CD4-positive, alpha-beta T cell (primary cell): Measurements from ENCODE around the gene TRERF1. TPM values are rescaled to one million over a fixed set of nuclear protein-coding genes. Genes with fewer than 3 reads are reported as not detected.

ENCODE experiments used
- ATAC-seq: fragments of 200-7000 bp; cut with Tn5 transposase; one replicate; pipeline ENCODE4 v1.10.0; 2022; ENCODE audit warnings: mild to moderate bottlenecking; ENCODE audit not compliant: poor library complexity
- CTCF ChIA-PET: fragments of 350-600 bp; sonication (Branson Sonifier 250); formaldehyde crosslinking; loops from one replicate; lab custom pipeline; 2021; ENCODE audit warnings: antibody characterized with exemption, inconsistent platforms; lab: Charles Lee
- POLR2A ChIA-PET: fragments of 350-600 bp; sonication (Branson Sonifier 250); formaldehyde crosslinking; loops from one replicate; lab custom pipeline; 2021; ENCODE audit warnings: antibody characterized with exemption, inconsistent platforms; lab: Charles Lee
- DNase-seq, 14 experiments: peaks; one replicate each; pipeline ENCODE4 v3.0.0-alpha.2; 2013 to 2020; ENCODE audit warnings: mixed read lengths in 2 of 14
- H3K27ac ChIP-seq, 2 donors: one replicate each; pipeline versions ENCODE4 v1.5.1 to v1.7.0; 2013; ENCODE audit warnings: low read length in 2 of 2, low read depth in 1 of 2, mild to moderate bottlenecking in 1 of 2
- H3K27me3 ChIP-seq, 2 experiments: 1 replicate in 1 of 2; 2 replicates in 1 of 2; pipeline versions ENCODE4 v1.6.1 to v1.7.0; 2013; ENCODE audit warnings: low read length in 2 of 2, control low read depth in 1 of 2, mild to moderate bottlenecking in 1 of 2, moderate library complexity in 1 of 2; ENCODE audit not compliant: insufficient read depth in 2 of 2, control insufficient read depth in 1 of 2
- H3K36me3 ChIP-seq: one replicate; pipeline ENCODE4 v1.6.1; 2013; ENCODE audit warnings: low read length, control low read depth; ENCODE audit not compliant: insufficient read depth
- H3K4me1 ChIP-seq: one replicate; pipeline ENCODE4 v1.6.1; 2013; ENCODE audit warnings: low read length, control low read depth; ENCODE audit not compliant: insufficient read depth
- H3K4me3 ChIP-seq: one replicate; pipeline ENCODE4 v1.5.1; 2013; ENCODE audit warnings: mild to moderate bottlenecking, low read length, moderate library complexity
- H3K9me3 ChIP-seq, 2 experiments: 1 replicate in 1 of 2; 2 replicates in 1 of 2; pipeline versions ENCODE4 v1.6.1 to v1.7.0; 2013; ENCODE audit warnings: low read length in 2 of 2, mild to moderate bottlenecking in 2 of 2, control low read depth in 1 of 2, moderate library complexity in 1 of 2; ENCODE audit not compliant: control insufficient read depth in 1 of 2, insufficient read depth in 1 of 2
- H3K27ac Mint-ChIP-seq: one replicate; pipeline ENCODE4 v1.8.0; 2020; ENCODE audit warnings: mixed read lengths
- H3K27me3 Mint-ChIP-seq: one replicate; pipeline ENCODE4 v1.8.0; 2021; ENCODE audit warnings: mixed read lengths
- H3K36me3 Mint-ChIP-seq: one replicate; pipeline ENCODE4 v1.8.0; 2021; ENCODE audit warnings: low read depth, mixed read lengths
- H3K4me1 Mint-ChIP-seq: one replicate; pipeline ENCODE4 v1.8.0; 2021; ENCODE audit warnings: low read depth, mixed read lengths
- H3K4me3 Mint-ChIP-seq: one replicate; pipeline ENCODE4 v1.8.0; 2020; ENCODE audit warnings: mild to moderate bottlenecking, mixed read lengths
- H3K9me3 Mint-ChIP-seq: one replicate; pipeline ENCODE4 v1.8.0; 2020; ENCODE audit warnings: mixed read lengths
- intact Hi-C, 2 experiments: fragments of 100-400 bp; cut with DNase I in 1 of 2; cut with micrococcal nuclease in 1 of 2; formaldehyde crosslinking; loops; one replicate each; pipeline versions ENCODE4 v1.15.1 to v1.9.0; 2023 to 2025; cut with DNase I, micrococcal nuclease
- total RNA-seq, 174 experiments: library from RNA in 2 of 174; stranded (reverse) in 2 of 174; gene quantifications; one replicate each; pipeline ENCODE4 v1.2.3 and lab custom pipeline; 2021 to 2026
- TF ChIP-seq, protein P1 (sequence below): fragments of 200-600 bp; IDR thresholded peaks from one replicate; pipeline ENCODE4 v1.8.0; 2022; ENCODE audit warnings: antibody characterized with exemption, mild to moderate bottlenecking

TRERF1 gene
- total RNA-seq, 2 experiments from 2014 or later: 31.0 to 31.7 TPM

- no peak overlapping the region for H3K27ac Mint-ChIP-seq
- intact Hi-C loops: no loop called here
- no peak for DNase-seq
These were observed 230.2 kb downstream of the TRERF1 start for GRCh38 chr6:42221546-42221945.

DNA sequence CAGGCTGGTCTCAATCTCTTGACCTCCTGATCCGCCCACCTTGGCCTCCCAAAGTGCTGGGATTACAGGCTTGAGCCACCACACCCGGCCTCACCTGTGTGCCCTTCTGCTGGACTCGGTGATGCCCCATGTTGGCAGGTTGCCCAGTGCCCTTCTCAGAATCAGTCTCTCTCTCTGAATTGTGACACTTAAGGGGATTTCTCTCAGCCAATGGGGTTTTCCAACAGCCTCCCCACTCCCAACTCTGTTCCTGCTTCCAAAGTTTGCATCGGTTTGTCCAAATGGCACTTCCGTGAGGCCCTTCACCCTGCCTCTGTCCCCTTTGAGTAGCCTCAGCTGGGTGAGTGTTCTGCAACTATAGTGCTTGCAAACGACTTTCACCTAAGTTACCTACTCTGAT, 230.9 kb downstream of the TRERF1 start:
- H3K36me3 Mint-ChIP-seq: peaks cover 6% of the 10 kb centered on the region
- no peak overlapping the region for H3K4me3 ChIP-seq
- H3K36me3 ChIP-seq: no peaks in the 10 kb centered on the region
- H3K9me3 ChIP-seq: no peaks in the 10 kb centered on the region
- CTCF ChIA-PET: no interaction called here
- POLR2A ChIA-PET: no interaction called here
- peaks cover 18% of the 10 kb centered on the region for H3K4me1 ChIP-seq
- ATAC-seq (no peak), DNase-seq (no peak)
- intact Hi-C loops: no loop called here
- peak overlapping the region; percentile 38 for H3K4me3 Mint-ChIP-seq
- no peaks in the 10 kb centered on the region for H3K9me3 Mint-ChIP-seq
- TF ChIP-seq, protein P1, sequence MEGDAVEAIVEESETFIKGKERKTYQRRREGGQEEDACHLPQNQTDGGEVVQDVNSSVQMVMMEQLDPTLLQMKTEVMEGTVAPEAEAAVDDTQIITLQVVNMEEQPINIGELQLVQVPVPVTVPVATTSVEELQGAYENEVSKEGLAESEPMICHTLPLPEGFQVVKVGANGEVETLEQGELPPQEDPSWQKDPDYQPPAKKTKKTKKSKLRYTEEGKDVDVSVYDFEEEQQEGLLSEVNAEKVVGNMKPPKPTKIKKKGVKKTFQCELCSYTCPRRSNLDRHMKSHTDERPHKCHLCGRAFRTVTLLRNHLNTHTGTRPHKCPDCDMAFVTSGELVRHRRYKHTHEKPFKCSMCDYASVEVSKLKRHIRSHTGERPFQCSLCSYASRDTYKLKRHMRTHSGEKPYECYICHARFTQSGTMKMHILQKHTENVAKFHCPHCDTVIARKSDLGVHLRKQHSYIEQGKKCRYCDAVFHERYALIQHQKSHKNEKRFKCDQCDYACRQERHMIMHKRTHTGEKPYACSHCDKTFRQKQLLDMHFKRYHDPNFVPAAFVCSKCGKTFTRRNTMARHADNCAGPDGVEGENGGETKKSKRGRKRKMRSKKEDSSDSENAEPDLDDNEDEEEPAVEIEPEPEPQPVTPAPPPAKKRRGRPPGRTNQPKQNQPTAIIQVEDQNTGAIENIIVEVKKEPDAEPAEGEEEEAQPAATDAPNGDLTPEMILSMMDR: no peak
- no peaks in the 10 kb centered on the region for H3K27me3 ChIP-seq
- H3K27me3 Mint-ChIP-seq: no peaks in the 10 kb centered on the region
- H3K27ac Mint-ChIP-seq: no peak overlapping the region
- H3K27ac ChIP-seq: no peak overlapping the region
- H3K4me1 Mint-ChIP-seq: peaks cover 16% of the 10 kb centered on the region

More at GRCh38 chr6:42221546-42221945, 230.2 kb downstream of the TRERF1 start:
- Histone ChIP-seq H3K4me1 (peaks cover 11% of the 10 kb centered on the region), H3K9me3 (no peaks in the 10 kb centered on the region), H3K4me3 (no peak overlapping the region), H3K27ac (no peak overlapping the region), H3K36me3 (peaks cover under 1% of the 10 kb centered on the region), H3K27me3 (no peaks in the 10 kb centered on the region)
- Mint-ChIP-seq H3K4me1 (peaks cover 11% of the 10 kb centered on the region), H3K36me3 (peaks cover 6% of the 10 kb centered on the region), H3K4me3 (no peak overlapping the region), H3K9me3 (no peaks in the 10 kb centered on the region), H3K27me3 (no peaks in the 10 kb centered on the region)
- ChIA-PET POLR2A (no interaction called here), CTCF (no interaction called here)
- no peak for ATAC-seq
- TF ChIP-seq, protein P1: no peak

DNA sequence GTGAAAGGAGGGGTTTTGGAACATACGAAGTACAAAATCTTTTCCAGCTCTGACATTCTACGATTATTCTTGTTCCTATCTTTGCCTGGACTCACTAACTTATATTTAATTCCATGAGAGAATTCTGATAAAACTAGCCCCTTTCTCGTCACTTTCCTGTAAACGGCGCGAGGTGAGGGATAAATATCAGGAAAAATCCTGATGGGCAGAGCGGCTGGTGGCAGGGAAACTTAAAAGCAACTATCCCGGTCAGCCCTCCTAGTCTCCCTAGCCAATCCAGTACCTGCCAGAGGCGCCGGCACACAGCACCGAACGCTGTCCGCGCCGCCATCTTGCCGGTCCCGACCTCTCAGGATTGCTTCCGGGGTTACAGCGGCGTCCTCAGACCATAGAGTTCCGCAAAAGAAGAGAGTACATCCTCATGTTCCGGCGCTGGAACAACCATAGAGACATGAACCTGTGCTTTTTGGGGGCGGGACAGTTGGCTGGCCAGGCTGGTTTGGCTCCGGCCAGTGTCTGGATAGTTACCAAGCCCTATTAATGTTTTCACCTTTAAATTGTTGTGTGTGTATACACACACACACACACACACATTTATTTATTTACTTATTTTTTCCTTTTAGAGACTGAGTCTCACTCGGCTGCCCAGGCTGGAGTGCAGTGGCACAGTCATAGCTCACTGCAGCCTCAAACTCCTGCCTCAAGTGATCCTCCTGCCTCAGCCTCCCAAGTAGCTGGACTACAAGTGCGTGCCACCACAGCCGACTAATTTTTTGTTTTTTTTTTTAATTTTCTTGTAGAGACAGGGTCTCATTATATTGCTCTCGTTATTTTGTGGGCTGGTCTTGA, 234.0 kb downstream of the TRERF1 start, which contains the start of gene MRPS10:
Gene MRPS10, minus strand, starts transcription at position 343 of the 849 bp plus-strand sequence. Its CDS starts 12 bp downstream, at position 331.
- H3K4me1 ChIP-seq: peaks cover 26% of the 10 kb centered on the region

More for the DNA sequence above, 234.0 kb downstream of the TRERF1 start, which contains the start of gene MRPS10:
- Histone ChIP-seq H3K36me3 (peaks cover 12% of the 10 kb centered on the region), H3K9me3 (no peaks in the 10 kb centered on the region), H3K27me3 (no peaks in the 10 kb centered on the region), H3K27ac (peak within 1 kb of the TSS; percentile 60 to 65), H3K4me3 (peak within 1 kb of the TSS; percentile 77)
- Mint-ChIP-seq H3K4me3 (peak within 1 kb of the TSS; percentile 97), H3K27me3 (no peaks in the 10 kb centered on the region), H3K36me3 (peaks cover 23% of the 10 kb centered on the region), H3K4me1 (peaks cover 23% of the 10 kb centered on the region), H3K9me3 (no peaks in the 10 kb centered on the region), H3K27ac (peak within 1 kb of the TSS; percentile 92)
- intact Hi-C loops: loop anchor here (1.0 to 10.0 kb wide), 10 partner anchors 167 to 795 kb away; partner anchors contain the start of genes BYSL (in 1 of the 2), MEA1 (in 1 of the 2), MED20 (in 1 of the 2) and RPL7L1 (in 1 of the 2)
- ATAC-seq: peak; percentile 98
- ChIA-PET POLR2A (interaction anchor here (0.6 to 1.4 kb wide), 8 partner anchors 9 to 431 kb away, joined by 3 to 12 read pairs (median 3); partner anchors contain the start of genes TOMM6 and UBR2), CTCF (interaction anchor here (1.0 to 1.5 kb wide), 5 partner anchors 113 to 1011 kb away, joined by 3 to 6 read pairs (median 4); partner anchors contain the start of genes DNPH1, TOMM6 and UBR2)
- TF ChIP-seq, protein P1: no peak
- peak; percentile 84 to 96 (median 86) for DNase-seq
